ENCODE results near the gene FOXD1.

The FOXD1 gene

GRCh38 chr5:73438645-73439470 is 9.7 kb downstream of the FOXD1 start:
- no peak for DNase-seq

GRCh38 chr5:73437777-73438644 is 10.6 kb downstream of the FOXD1 start:
- no peak for DNase-seq

- peak; percentile 25 for DNase-seq
Measured at GRCh38 chr5:73437101-73437776, 11.3 kb downstream of the FOXD1 start.

GRCh38 chr5:73436535-73437100 is 12.0 kb downstream of the FOXD1 start:
- DNase-seq = no peak

GRCh38 chr5:73435759-73436534 is 12.6 kb downstream of the FOXD1 start:
- DNase-seq = no peak

- DNase-seq = no peak
Measured at GRCh38 chr5:73434907-73435306, 13.7 kb downstream of the FOXD1 start.

GRCh38 chr5:73434461-73434860 is 14.1 kb downstream of the FOXD1 start:
- DNase-seq = no peak

GRCh38 chr5:73433982-73434342 is 14.6 kb downstream of the FOXD1 start:
- DNase-seq = peak; percentile 30

- no peak for DNase-seq
Measured at GRCh38 chr5:73433272-73433981, 15.2 kb downstream of the FOXD1 start.

- no peak for DNase-seq
Measured at GRCh38 chr5:73431204-73431851, 17.2 kb downstream of the FOXD1 start.

GRCh38 chr5:73426034-73426433 is 22.5 kb downstream of the FOXD1 start:
- DNase-seq = no peak

- no peak for DNase-seq
Measured at GRCh38 chr5:73424556-73424977, 24.0 kb downstream of the FOXD1 start.

- no peak for DNase-seq
Measured at GRCh38 chr5:73422164-73422563, 26.4 kb downstream of the FOXD1 start.

- DNase-seq = no peak
Measured at GRCh38 chr5:73420666-73421065, 27.9 kb downstream of the FOXD1 start.

- no peak for DNase-seq
Measured at GRCh38 chr5:73419465-73420390, 28.8 kb downstream of the FOXD1 start.

GRCh38 chr5:73419117-73419464 is 29.5 kb downstream of the FOXD1 start:
- no peak for DNase-seq

GRCh38 chr5:73418244-73418691 is 30.3 kb downstream of the FOXD1 start:
- no peak for DNase-seq

GRCh38 chr5:73417303-73418034 is 31.1 kb downstream of the FOXD1 start:
- DNase-seq = no peak

- no peak for DNase-seq
Measured at GRCh38 chr5:73415617-73416016, 33.0 kb downstream of the FOXD1 start.

Data from NCI-H2029 treated with DMSO at 0.1 percent for 48 hours (cell line).